Measurements from ENCODE around the gene CALU.

Gene CALU

GRCh38 chr7:128783143-128783861, 44.1 kb downstream of the CALU start:
- no peak for DNase-seq (ENCODE audit: low read depth in 1 of 2, low spot score in 1 of 2)

GRCh38 chr7:128785738-128786137, 46.6 kb downstream of the CALU start:
- no peak for DNase-seq (ENCODE audit: low read depth in 1 of 2, low spot score in 1 of 2)

GRCh38 chr7:128788446-128789412, 49.6 kb downstream of the CALU start:
- DNase-seq (ENCODE audit: low read depth in 1 of 2, low spot score in 1 of 2): no peak

- DNase-seq (ENCODE audit: low read depth in 1 of 2, low spot score in 1 of 2): no peak
Measured at GRCh38 chr7:128790315-128791041, 51.3 kb downstream of the CALU start.

- DNase-seq (ENCODE audit: low read depth in 1 of 2, low spot score in 1 of 2): peak; percentile 62 to 66
Measured at GRCh38 chr7:128791121-128791971, 52.2 kb downstream of the CALU start, which contains the start of gene CCDC136. Gene CCDC136, plus strand, starts transcription at chr7:128791968. Its CDS starts 444 bp downstream, at chr7:128792412.

GRCh38 chr7:128791972-128792327, 52.8 kb downstream of the CALU start:
- DNase-seq (ENCODE audit: low read depth in 1 of 2, low spot score in 1 of 2): no peak

GRCh38 chr7:128792471-128793180, 53.5 kb downstream of the CALU start:
- DNase-seq (ENCODE audit: low read depth in 1 of 2, low spot score in 1 of 2): no peak

GRCh38 chr7:128793181-128793547, 54.0 kb downstream of the CALU start:
- no peak for DNase-seq (ENCODE audit: low read depth in 1 of 2, low spot score in 1 of 2)

- no peak for DNase-seq (ENCODE audit: low read depth in 1 of 2, low spot score in 1 of 2)
Measured at GRCh38 chr7:128794020-128794419, 54.9 kb downstream of the CALU start.

- no peak for DNase-seq (ENCODE audit: low read depth in 1 of 2, low spot score in 1 of 2)
Measured at GRCh38 chr7:128794436-128794835, 55.3 kb downstream of the CALU start.

- no peak for DNase-seq (ENCODE audit: low read depth in 1 of 2, low spot score in 1 of 2)
Measured at GRCh38 chr7:128795129-128795528, 56.0 kb downstream of the CALU start.

- no peak for DNase-seq (ENCODE audit: low read depth in 1 of 2, low spot score in 1 of 2)
Measured at GRCh38 chr7:128796327-128796726, 57.2 kb downstream of the CALU start.

- no peak for DNase-seq (ENCODE audit: low read depth in 1 of 2, low spot score in 1 of 2)
Measured at GRCh38 chr7:128799451-128799850, 60.3 kb downstream of the CALU start.

- DNase-seq (ENCODE audit: low read depth in 1 of 2, low spot score in 1 of 2): no peak
Measured at GRCh38 chr7:128800567-128800966, 61.4 kb downstream of the CALU start.

- DNase-seq (ENCODE audit: low read depth in 1 of 2, low spot score in 1 of 2): no peak
Measured at GRCh38 chr7:128801003-128801402, 61.8 kb downstream of the CALU start.

GRCh38 chr7:128801667-128802418, 62.7 kb downstream of the CALU start:
- DNase-seq (ENCODE audit: low read depth in 1 of 2, low spot score in 1 of 2): no peak

GRCh38 chr7:128804484-128804883, 65.3 kb downstream of the CALU start:
- DNase-seq (ENCODE audit: low read depth in 1 of 2, low spot score in 1 of 2): no peak

- DNase-seq (ENCODE audit: low read depth in 1 of 2, low spot score in 1 of 2): no peak
Measured at GRCh38 chr7:128805225-128805624, 66.1 kb downstream of the CALU start.

GRCh38 chr7:128807191-128807590, 68.0 kb downstream of the CALU start:
- DNase-seq (ENCODE audit: low read depth in 1 of 2, low spot score in 1 of 2): no peak
